H4 (cell line): ENCODE data around the gene NLGN2. TPM values are rescaled to one million over a fixed set of nuclear protein-coding genes. Genes with fewer than 3 reads are reported as not detected.

Experiments used
- DNase-seq: peaks from one replicate; pipeline ENCODE4 v3.0.0-alpha.2; 2015; ENCODE audit warnings: low spot score
- total RNA-seq: library from RNA; depleted of rRNA; stranded (reverse); fragments of >200 nt; shearing (Covaris generic); gene quantifications from 2 replicates; pipeline ENCODE4 v1.2.3, GENCODE V29; 2014; rRNA removed

The NLGN2 gene
- total RNA-seq, 1 experiment from 2014 or later: 3.1 TPM

GRCh38 chr17:7465597-7466275, 58.1 kb downstream of the NLGN2 start:
- DNase-seq: no peak

- no peak for DNase-seq
These were observed 58.6 kb downstream of the NLGN2 start for GRCh38 chr17:7466318-7466638.

GRCh38 chr17:7466639-7467341, 59.1 kb downstream of the NLGN2 start:
- DNase-seq: no peak

- no peak for DNase-seq
These were observed 59.9 kb downstream of the NLGN2 start for GRCh38 chr17:7467498-7467897.

GRCh38 chr17:7468290-7468689, 60.6 kb downstream of the NLGN2 start:
- DNase-seq: no peak

GRCh38 chr17:7468804-7469389, 61.3 kb downstream of the NLGN2 start:
- DNase-seq: no peak

Other genes starting within 250 kb of the NLGN2 start
- 1.4 TPM in 1 of 2 replicates, not detected in the other for gene ASGR1, start 228.5 kb upstream of the NLGN2 start, total RNA-seq
- 2.3 and 3.9 TPM in 2 replicates for gene DLG4, start 188.0 kb upstream of the NLGN2 start, total RNA-seq
- 118 and 161 TPM in 2 replicates for gene ACADVL, start 187.9 kb upstream of the NLGN2 start, total RNA-seq
- 24.8 and 36.1 TPM in 2 replicates for gene DVL2, start 173.3 kb upstream of the NLGN2 start, total RNA-seq
- 37.5 and 45.3 TPM in 2 replicates for gene PHF23, start 168.4 kb upstream of the NLGN2 start, total RNA-seq
- 396 and 471 TPM in 2 replicates for gene GABARAP, start 165.4 kb upstream of the NLGN2 start, total RNA-seq
- gene CTDNEP1, start 156.1 kb upstream of the NLGN2 start, total RNA-seq: 18.2 and 19.8 TPM in 2 replicates
- 25.1 and 30.0 TPM in 2 replicates for gene ELP5, start 155.6 kb upstream of the NLGN2 start, total RNA-seq
- gene CLDN7, start 145.4 kb upstream of the NLGN2 start, total RNA-seq: not detected in 2 replicates
- 0.17 and 0.23 TPM in 2 replicates for gene SLC2A4, start 126.1 kb upstream of the NLGN2 start, total RNA-seq
- gene YBX2, start 113.2 kb upstream of the NLGN2 start, total RNA-seq: not detected in 2 replicates
- gene EIF5A, start 100.2 kb upstream of the NLGN2 start, total RNA-seq: 460 and 526 TPM in 2 replicates
- gene GPS2, start 92.5 kb upstream of the NLGN2 start, total RNA-seq: 55.9 and 65.1 TPM in 2 replicates
- gene NEURL4, start 78.5 kb upstream of the NLGN2 start, total RNA-seq: 3.4 and 3.5 TPM in 2 replicates
- gene ACAP1, start 71.3 kb upstream of the NLGN2 start, total RNA-seq: 0.19 TPM in 1 of 2 replicates, not detected in the other
- gene KCTD11, start 55.7 kb upstream of the NLGN2 start, total RNA-seq: 0.78 and 2.4 TPM in 2 replicates
- not detected in 2 replicates for gene TMEM95, start 52.7 kb upstream of the NLGN2 start, total RNA-seq
- not detected in 2 replicates for gene TNK1, start 26.8 kb upstream of the NLGN2 start, total RNA-seq
- 20.0 and 22.7 TPM in 2 replicates for gene PLSCR3, start 13.3 kb upstream of the NLGN2 start, total RNA-seq
- 76.1 and 108 TPM in 2 replicates for gene TMEM256, start 3.7 kb upstream of the NLGN2 start, total RNA-seq
- gene SPEM1, start 12.5 kb downstream of the NLGN2 start, total RNA-seq: not detected in 2 replicates
- gene SPEM2, start 17.8 kb downstream of the NLGN2 start, total RNA-seq: not detected in 2 replicates
- not detected in 2 replicates for gene SPEM3, start 21.0 kb downstream of the NLGN2 start, total RNA-seq
- gene TMEM102, start 27.6 kb downstream of the NLGN2 start, total RNA-seq: 0.81 and 2.0 TPM in 2 replicates
- gene FGF11, start 31.7 kb downstream of the NLGN2 start, total RNA-seq: not detected in 2 replicates
- gene CHRNB1, start 37.2 kb downstream of the NLGN2 start, total RNA-seq: 4.4 and 6.3 TPM in 2 replicates
- 4.5 and 7.5 TPM in 2 replicates for gene ZBTB4, start 71.8 kb downstream of the NLGN2 start, total RNA-seq
- not detected in 2 replicates for gene SLC35G6, start 73.6 kb downstream of the NLGN2 start, total RNA-seq
- 9.9 and 11.3 TPM in 2 replicates for gene POLR2A, start 76.5 kb downstream of the NLGN2 start, total RNA-seq
- 2.4 TPM in 1 of 2 replicates, not detected in the other for gene TNFSF12, start 141.2 kb downstream of the NLGN2 start, total RNA-seq
- 0.43 TPM in 1 of 2 replicates, not detected in the other for gene TNFSF13, start 150.9 kb downstream of the NLGN2 start, total RNA-seq
- 59.5 and 61.3 TPM in 2 replicates for gene SENP3, start 154.1 kb downstream of the NLGN2 start, total RNA-seq
- 19.9 and 21.6 TPM in 2 replicates for gene CD68, start 171.8 kb downstream of the NLGN2 start, total RNA-seq
- 146 and 193 TPM in 2 replicates for gene MPDU1, start 176.0 kb downstream of the NLGN2 start, total RNA-seq
- not detected in 2 replicates for gene SOX15, start 182.2 kb downstream of the NLGN2 start, total RNA-seq
- 11.4 and 16.5 TPM in 2 replicates for gene FXR2, start 207.1 kb downstream of the NLGN2 start, total RNA-seq
- gene SAT2, start 220.0 kb downstream of the NLGN2 start, total RNA-seq: 39.6 and 45.6 TPM in 2 replicates
- gene SHBG, start 222.3 kb downstream of the NLGN2 start, total RNA-seq: not detected in 2 replicates
- not detected in 2 replicates for gene ATP1B2, start 243.1 kb downstream of the NLGN2 start, total RNA-seq